Heart left ventricle (tissue), 13 donors: Measurements from ENCODE around the gene KDM4B.

ENCODE experiments used
- POLR2A ChIP-seq, 2 donors: fragments of 450-650 bp; IDR thresholded peaks; one replicate each; pipeline ENCODE4 v1.6.1; 2017; ENCODE audit warnings: antibody characterized with exemption in 2 of 2, mild to moderate bottlenecking in 2 of 2, moderate library complexity in 2 of 2
- TF ChIP-seq, protein P1 (sequence below), 12 donors: fragments of 200-600 bp; sonication (generic) in 4 of 12; IDR thresholded peaks; one replicate each; pipeline versions ENCODE4 v1.5.0 to v1.8.0; 2018 to 2022; ENCODE audit warnings: antibody characterized with exemption in 12 of 12, mild to moderate bottlenecking in 5 of 12
- donor health status: ischemic (EF 13 %, LVEDD 7.1; RV severe dilation, severe dysfunction).
- donor health status: DM: no; HTN: yes; CAD: no.
- donor health status: DM: no; HTN: no; CAD: no.
- donor health status: ischemic (EF 25% LVEDD 6.9; RV normal size, moderate dysfunction).
- donor health status: ischemic (EF 25% LVEDD 5.7; RV mildly dilated, moderate dysfunction).
- donor health status: ischemic (EF 35%, LVEDD 5.7; RV mildly dilated, moderate dysfunction).
- donor health status: nonischemic (EF 11% LVEDD 7.7; RV severe dilation, severe dysfunction).
- donor health status: DM: yes; HTN: yes; CAD: no.
- donor health status: PGD.
- donor health status: ischemic (EF 29% LVEDD 5.4; RV normal size, mild dysfunction).
- donor health status: nonischemic (EF 23%, LVEDD 6.1; RV moderate dilation, normal function).

DNA sequence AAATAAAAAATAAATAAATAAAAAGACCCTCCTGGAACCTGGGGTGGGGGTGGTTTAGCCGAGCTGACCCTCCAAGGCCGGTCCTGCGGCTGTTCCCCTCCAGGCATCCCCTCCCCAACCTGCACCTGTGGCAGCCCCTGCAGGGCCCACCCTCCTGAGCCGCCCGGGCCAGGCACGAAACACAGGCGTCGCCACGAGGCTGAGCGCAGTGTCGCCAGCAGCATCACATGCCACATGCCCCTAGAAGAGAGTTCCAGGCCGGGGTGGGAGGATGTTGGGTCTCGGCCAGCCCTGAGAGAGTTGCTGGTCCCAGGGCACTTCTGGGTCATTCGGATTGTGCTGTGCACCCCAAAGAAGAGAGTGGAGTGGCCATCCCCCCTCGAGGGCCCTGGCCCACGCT is 82.0 kb downstream of the KDM4B start:
- TF ChIP-seq, protein P1, sequence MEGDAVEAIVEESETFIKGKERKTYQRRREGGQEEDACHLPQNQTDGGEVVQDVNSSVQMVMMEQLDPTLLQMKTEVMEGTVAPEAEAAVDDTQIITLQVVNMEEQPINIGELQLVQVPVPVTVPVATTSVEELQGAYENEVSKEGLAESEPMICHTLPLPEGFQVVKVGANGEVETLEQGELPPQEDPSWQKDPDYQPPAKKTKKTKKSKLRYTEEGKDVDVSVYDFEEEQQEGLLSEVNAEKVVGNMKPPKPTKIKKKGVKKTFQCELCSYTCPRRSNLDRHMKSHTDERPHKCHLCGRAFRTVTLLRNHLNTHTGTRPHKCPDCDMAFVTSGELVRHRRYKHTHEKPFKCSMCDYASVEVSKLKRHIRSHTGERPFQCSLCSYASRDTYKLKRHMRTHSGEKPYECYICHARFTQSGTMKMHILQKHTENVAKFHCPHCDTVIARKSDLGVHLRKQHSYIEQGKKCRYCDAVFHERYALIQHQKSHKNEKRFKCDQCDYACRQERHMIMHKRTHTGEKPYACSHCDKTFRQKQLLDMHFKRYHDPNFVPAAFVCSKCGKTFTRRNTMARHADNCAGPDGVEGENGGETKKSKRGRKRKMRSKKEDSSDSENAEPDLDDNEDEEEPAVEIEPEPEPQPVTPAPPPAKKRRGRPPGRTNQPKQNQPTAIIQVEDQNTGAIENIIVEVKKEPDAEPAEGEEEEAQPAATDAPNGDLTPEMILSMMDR (IDR thresholded peaks at IDR 0.05), result no peak
- no peak for TF ChIP-seq POLR2A (IDR thresholded peaks at IDR 0.05)
